ENCODE measurements around the gene ROR1. TPM values are rescaled to one million over a fixed set of nuclear protein-coding genes. Genes with fewer than 3 reads are reported as not detected.

The ROR1 gene
- total and polyA plus RNA-seq, 4 donors, result 4.0 to 30.9 (median 11.4) TPM

GRCh38 chr1:63975481-63975880 is 201.7 kb downstream of the ROR1 start:
- no peaks in the 10 kb centered on the region for H3K27me3 ChIP-seq (ENCODE audit: control insufficient read depth in 1 of 2, insufficient read depth in 2 of 2, low read length in 1 of 2)
- peak; percentile 23 for ATAC-seq (ENCODE audit: low FRiP score)
- H3K27ac ChIP-seq (ENCODE audit: low read depth in 1 of 2, low read length in 2 of 2), result peak overlapping the region; percentile 39 to 83
- DNase-seq, result no peak
- peaks cover 4 to 16% of the 10 kb centered on the region in 2 donors for H3K4me1 ChIP-seq (ENCODE audit: control insufficient read depth in 1 of 2, insufficient read depth in 2 of 2, low read length in 2 of 2)
- no peaks in the 10 kb centered on the region for H3K9me3 ChIP-seq (ENCODE audit: control insufficient read depth, low read length)
- intact Hi-C loops (cut with DNase I), result loop anchor here in 1 of 2 donors (5.0 kb wide), 1 partner anchor 62 kb away; no protein-coding TSS in a partner anchor
- WGBS, 2 donors, result 6 to 7% methylated on average over 7 of the region's 7 CpGs
- peak overlapping the region in 1 of 2 donors; percentile 24 for H3K4me3 ChIP-seq (ENCODE audit: low read length in 2 of 2)
- no peaks in the 10 kb centered on the region for H3K36me3 ChIP-seq (ENCODE audit: control insufficient read depth in 1 of 2, insufficient read depth in 2 of 2, low read length in 1 of 2)

GRCh38 chr1:63976006-63976405 is 202.2 kb downstream of the ROR1 start:
- Histone ChIP-seq H3K27ac (ENCODE audit: low read depth in 1 of 2, low read length in 2 of 2) (peak overlapping the region; percentile 39 to 80), H3K9me3 (ENCODE audit: control insufficient read depth, low read length) (no peaks in the 10 kb centered on the region), H3K27me3 (ENCODE audit: control insufficient read depth in 1 of 2, insufficient read depth in 2 of 2, low read length in 1 of 2) (no peaks in the 10 kb centered on the region), H3K4me3 (ENCODE audit: low read length in 2 of 2) (peak overlapping the region in 1 of 2 donors; percentile 24), H3K36me3 (ENCODE audit: control insufficient read depth in 1 of 2, insufficient read depth in 2 of 2, low read length in 1 of 2) (no peaks in the 10 kb centered on the region), H3K4me1 (ENCODE audit: control insufficient read depth in 1 of 2, insufficient read depth in 2 of 2, low read length in 2 of 2) (peaks cover 4 to 16% of the 10 kb centered on the region in 2 donors)
- 52 to 63% methylated on average over 1 of the region's 1 CpG for WGBS, 2 donors
- intact Hi-C loops (cut with DNase I), result loop anchor here in 1 of 2 donors (5.0 kb wide), 1 partner anchor 61 kb away; no protein-coding TSS in a partner anchor
- DNase-seq (no peak), ATAC-seq (ENCODE audit: low FRiP score) (no peak)

- no peak for ATAC-seq (ENCODE audit: low FRiP score)
- no peak overlapping the region for H3K27ac ChIP-seq (ENCODE audit: low read depth in 1 of 2, low read length in 2 of 2)
- intact Hi-C loops (cut with DNase I), result loop anchor here in 1 of 2 donors (5.0 kb wide), 1 partner anchor 60 kb away; no protein-coding TSS in a partner anchor
Observed at GRCh38 chr1:63977466-63977865, 203.6 kb downstream of the ROR1 start.

GRCh38 chr1:63980740-63981407 is 207.1 kb downstream of the ROR1 start:
- Histone ChIP-seq H3K4me3 (ENCODE audit: low read length in 2 of 2) (no peak overlapping the region), H3K27me3 (ENCODE audit: control insufficient read depth in 1 of 2, insufficient read depth in 2 of 2, low read length in 1 of 2) (no peaks in the 10 kb centered on the region), H3K9me3 (ENCODE audit: control insufficient read depth, low read length) (no peaks in the 10 kb centered on the region), H3K27ac (ENCODE audit: low read depth in 1 of 2, low read length in 2 of 2) (no peak overlapping the region), H3K36me3 (ENCODE audit: control insufficient read depth in 1 of 2, insufficient read depth in 2 of 2, low read length in 1 of 2) (no peaks in the 10 kb centered on the region), H3K4me1 (ENCODE audit: control insufficient read depth in 1 of 2, insufficient read depth in 2 of 2, low read length in 2 of 2) (peaks cover 15 to 23% of the 10 kb centered on the region in 2 donors)
- intact Hi-C loops (cut with DNase I), result loop anchor here in 1 of 2 donors (5.0 kb wide), 1 partner anchor 49 kb away; no protein-coding TSS in a partner anchor
- WGBS, 2 donors, result 69 to 75% methylated on average over 3 of the region's 3 CpGs
- DNase-seq (no peak), ATAC-seq (ENCODE audit: low FRiP score) (no peak)

More at GRCh38 chr1:63977466-63977865, 203.6 kb downstream of the ROR1 start:
- no peaks in the 10 kb centered on the region for H3K27me3 ChIP-seq (ENCODE audit: control insufficient read depth in 1 of 2, insufficient read depth in 2 of 2, low read length in 1 of 2)
- WGBS, 2 donors, result 91 to 93% methylated on average over 1 of the region's 1 CpG
- DNase-seq, result no peak
- H3K4me3 ChIP-seq (ENCODE audit: low read length in 2 of 2), result no peak overlapping the region
- H3K36me3 ChIP-seq (ENCODE audit: control insufficient read depth in 1 of 2, insufficient read depth in 2 of 2, low read length in 1 of 2), result no peaks in the 10 kb centered on the region
- peaks cover 4 to 12% of the 10 kb centered on the region in 2 donors for H3K4me1 ChIP-seq (ENCODE audit: control insufficient read depth in 1 of 2, insufficient read depth in 2 of 2, low read length in 2 of 2)
- no peaks in the 10 kb centered on the region for H3K9me3 ChIP-seq (ENCODE audit: control insufficient read depth, low read length)

GRCh38 chr1:63981408-63981773 is 207.6 kb downstream of the ROR1 start:
- 89 to 100% methylated on average over 1 of the region's 1 CpG for WGBS, 2 donors
- H3K4me3 ChIP-seq (ENCODE audit: low read length in 2 of 2), result no peak overlapping the region
- H3K27ac ChIP-seq (ENCODE audit: low read depth in 1 of 2, low read length in 2 of 2), result no peak overlapping the region
- no peaks in the 10 kb centered on the region for H3K27me3 ChIP-seq (ENCODE audit: control insufficient read depth in 1 of 2, insufficient read depth in 2 of 2, low read length in 1 of 2)
- no peaks in the 10 kb centered on the region for H3K36me3 ChIP-seq (ENCODE audit: control insufficient read depth in 1 of 2, insufficient read depth in 2 of 2, low read length in 1 of 2)
- no peak for ATAC-seq (ENCODE audit: low FRiP score)
- H3K9me3 ChIP-seq (ENCODE audit: control insufficient read depth, low read length), result no peaks in the 10 kb centered on the region
- intact Hi-C loops (cut with DNase I), result loop anchor here in 1 of 2 donors (5.0 kb wide), 1 partner anchor 49 kb away; no protein-coding TSS in a partner anchor
- H3K4me1 ChIP-seq (ENCODE audit: control insufficient read depth in 1 of 2, insufficient read depth in 2 of 2, low read length in 2 of 2), result peaks cover 15 to 18% of the 10 kb centered on the region in 2 donors
- DNase-seq, result no peak

- ATAC-seq (ENCODE audit: low FRiP score) (no peak), DNase-seq (no peak)
- Histone ChIP-seq H3K4me3 (ENCODE audit: low read length in 2 of 2) (no peak overlapping the region), H3K9me3 (ENCODE audit: control insufficient read depth, low read length) (no peaks in the 10 kb centered on the region), H3K4me1 (ENCODE audit: control insufficient read depth in 1 of 2, insufficient read depth in 2 of 2, low read length in 2 of 2) (peaks cover 15 to 16% of the 10 kb centered on the region in 2 donors), H3K27ac (ENCODE audit: low read depth in 1 of 2, low read length in 2 of 2) (no peak overlapping the region), H3K27me3 (ENCODE audit: control insufficient read depth in 1 of 2, insufficient read depth in 2 of 2, low read length in 1 of 2) (no peaks in the 10 kb centered on the region), H3K36me3 (ENCODE audit: control insufficient read depth in 1 of 2, insufficient read depth in 2 of 2, low read length in 1 of 2) (no peaks in the 10 kb centered on the region)
- intact Hi-C loops (cut with DNase I), result loop anchor here in 1 of 2 donors (5.0 kb wide), 1 partner anchor 50 kb away; no protein-coding TSS in a partner anchor
- WGBS, 2 donors, result 59 to 69% methylated on average over 3 of the region's 3 CpGs
Observed at GRCh38 chr1:63982201-63982600, 208.4 kb downstream of the ROR1 start.

GRCh38 chr1:63983391-63984256 is 209.8 kb downstream of the ROR1 start:
- DNase-seq (no peak), ATAC-seq (ENCODE audit: low FRiP score) (no peak)
- Histone ChIP-seq H3K27ac (ENCODE audit: low read depth in 1 of 2, low read length in 2 of 2) (peak overlapping the region; percentile 60 to 63), H3K4me1 (ENCODE audit: control insufficient read depth in 1 of 2, insufficient read depth in 2 of 2, low read length in 2 of 2) (peaks cover 13 to 16% of the 10 kb centered on the region in 2 donors), H3K27me3 (ENCODE audit: control insufficient read depth in 1 of 2, insufficient read depth in 2 of 2, low read length in 1 of 2) (no peaks in the 10 kb centered on the region), H3K36me3 (ENCODE audit: control insufficient read depth in 1 of 2, insufficient read depth in 2 of 2, low read length in 1 of 2) (no peaks in the 10 kb centered on the region), H3K4me3 (ENCODE audit: low read length in 2 of 2) (no peak overlapping the region), H3K9me3 (ENCODE audit: control insufficient read depth, low read length) (no peaks in the 10 kb centered on the region)
- WGBS, 2 donors, result 21 to 25% methylated on average over 7 of the region's 7 CpGs
- intact Hi-C loops (cut with DNase I), result loop anchor here in 1 of 2 donors (5.0 kb wide), 1 partner anchor 51 kb away; no protein-coding TSS in a partner anchor

- WGBS, 2 donors, result 6 to 7% methylated on average over 4 of the region's 4 CpGs
- DNase-seq, result no peak
- intact Hi-C loops (cut with DNase I), result loop anchor here in 1 of 2 donors (5.0 kb wide), 1 partner anchor 52 kb away; no protein-coding TSS in a partner anchor
- H3K36me3 ChIP-seq (ENCODE audit: control insufficient read depth in 1 of 2, insufficient read depth in 2 of 2, low read length in 1 of 2), result no peaks in the 10 kb centered on the region
- no peaks in the 10 kb centered on the region for H3K27me3 ChIP-seq (ENCODE audit: control insufficient read depth in 1 of 2, insufficient read depth in 2 of 2, low read length in 1 of 2)
- no peaks in the 10 kb centered on the region for H3K9me3 ChIP-seq (ENCODE audit: control insufficient read depth, low read length)
- peak overlapping the region; percentile 70 to 76 for H3K27ac ChIP-seq (ENCODE audit: low read depth in 1 of 2, low read length in 2 of 2)
- peak; percentile 15 for ATAC-seq (ENCODE audit: low FRiP score)
- H3K4me1 ChIP-seq (ENCODE audit: control insufficient read depth in 1 of 2, insufficient read depth in 2 of 2, low read length in 2 of 2), result peaks cover 12 to 13% of the 10 kb centered on the region in 2 donors
- H3K4me3 ChIP-seq (ENCODE audit: low read length in 2 of 2), result no peak overlapping the region
Observed at GRCh38 chr1:63984257-63984929, 210.6 kb downstream of the ROR1 start.
